DND-41 (cell line): ENCODE measurements around the gene HOPX.
A peak's percentile ranks its signal among the peaks of the same experiment; 100 is the strongest.

Source experiments
- CTCF ChIP-seq: IDR thresholded peaks from 2 replicates; pipeline ENCODE4 v1.5.1; 2012; ENCODE audit warnings: borderline replicate concordance, low read length, moderate library complexity, mild to moderate bottlenecking; ENCODE audit not compliant: poor library complexity, severe bottlenecking; ENCODE audit errors: extremely low read depth
- EZH2 ChIP-seq: IDR thresholded peaks from 3 replicates; pipeline ENCODE4 v1.6.1; 2012; ENCODE audit warnings: borderline replicate concordance, low read depth, mild to moderate bottlenecking, moderate library complexity, low read length, inconsistent platforms; ENCODE audit not compliant: severe bottlenecking

- peak; percentile 46 for TF ChIP-seq CTCF
- no peak for TF ChIP-seq EZH2
Observed at GRCh38 chr4:56668267-56668666, 12.8 kb downstream of the HOPX start.
